GM20431 (cell line): Measurements from ENCODE around the gene THPO.

Experiments used
- in situ Hi-C: fragments of 300-500 bp; cut with MseI, MboI; formaldehyde crosslinking; loops from one replicate; pipeline ENCODE4 v1.15.0; 2020; ENCODE audit warnings: low sequenced_read_pairs; ENCODE audit not compliant: unreplicated experiment

THPO gene

GRCh38 chr3:184368586-184369183, 9.3 kb downstream of the THPO start:
- in situ Hi-C loops, result no loop called here

- in situ Hi-C loops, result no loop called here
These were observed 9.9 kb downstream of the THPO start for GRCh38 chr3:184368116-184368515.

- in situ Hi-C loops, result no loop called here
These were observed 11.3 kb downstream of the THPO start for GRCh38 chr3:184366619-184367289.

GRCh38 chr3:184362668-184363546, 15.1 kb downstream of the THPO start:
- in situ Hi-C loops, result no loop called here

GRCh38 chr3:184361932-184362667, 15.9 kb downstream of the THPO start:
- in situ Hi-C loops, result no loop called here

- in situ Hi-C loops, result no loop called here
These were observed 16.5 kb downstream of the THPO start, which contains the start of the genes CLCN2 and POLR2H for GRCh38 chr3:184361532-184361931. TSS of gene CLCN2 (minus strand) at chr3:184361605. CDS start at chr3:184361479, 126 bp downstream. TSS of gene POLR2H (plus strand) at chr3:184361710. CDS start at chr3:184363493, 1,783 bp downstream.

GRCh38 chr3:184360929-184361531, 17.0 kb downstream of the THPO start:
- in situ Hi-C loops, result no loop called here

GRCh38 chr3:184360070-184360928, 17.7 kb downstream of the THPO start:
- in situ Hi-C loops, result no loop called here

- in situ Hi-C loops, result no loop called here
These were observed 18.4 kb downstream of the THPO start for GRCh38 chr3:184359610-184360009.

GRCh38 chr3:184358921-184359350, 19.1 kb downstream of the THPO start:
- in situ Hi-C loops, result no loop called here

GRCh38 chr3:184358124-184358767, 19.8 kb downstream of the THPO start:
- in situ Hi-C loops, result no loop called here

- in situ Hi-C loops, result no loop called here
These were observed 20.5 kb downstream of the THPO start for GRCh38 chr3:184357248-184358123.

GRCh38 chr3:184355261-184356040, 22.6 kb downstream of the THPO start:
- in situ Hi-C loops, result no loop called here

GRCh38 chr3:184354754-184355153, 23.3 kb downstream of the THPO start:
- in situ Hi-C loops, result no loop called here

- in situ Hi-C loops, result no loop called here
These were observed 23.8 kb downstream of the THPO start for GRCh38 chr3:184354121-184354728.

- in situ Hi-C loops, result no loop called here
These were observed 24.5 kb downstream of the THPO start for GRCh38 chr3:184353546-184353941.
